ENCODE data around the gene ENPP7.

ENPP7 gene

GRCh38 chr17:79690988-79691836 is 39.5 kb upstream of the ENPP7 start:
- Histone ChIP-seq H2BK12ac (ENCODE audit: low read length) (no peak overlapping the region), H3K27me3 (ENCODE audit: control insufficient read depth in 3 of 3, insufficient read depth in 3 of 3, low read depth in 1 of 3, low read length in 3 of 3) (peaks cover 0 to 32% (median 0%) of the 10 kb centered on the region in 3 experiments), H4K8ac (ENCODE audit: low read depth, low read length) (no peak overlapping the region), H2AFZ (ENCODE audit: low read length) (no peak overlapping the region), H3K9me3 (replicated peaks in 1 of 2; ENCODE audit: control insufficient read depth in 2 of 2, insufficient read depth in 1 of 2, low read depth in 1 of 2, low read length in 2 of 2) (peaks cover 0 to 3% of the 10 kb centered on the region in 2 donors), H3K27ac (replicated peaks; ENCODE audit: low read length) (no peak overlapping the region), H2BK120ac (ENCODE audit: low read depth, low read length) (no peak overlapping the region), H2BK5ac (ENCODE audit: low read length) (no peak overlapping the region), H3K4me1 (ENCODE audit: control insufficient read depth in 2 of 2, insufficient read depth in 1 of 2, low read depth in 1 of 2, low read length in 2 of 2) (peaks cover 0 to 6% of the 10 kb centered on the region in 2 donors), H3K36me3 (replicated peaks in 1 of 2; ENCODE audit: control insufficient read depth in 2 of 2, insufficient read depth in 2 of 2, low read length in 2 of 2) (no peaks in the 10 kb centered on the region), H3K18ac (ENCODE audit: low read length) (peak overlapping the region; percentile 15), H4K91ac (ENCODE audit: low read depth, low read length, poor library complexity) (peak overlapping the region; percentile 46), H3K14ac (ENCODE audit: low read length) (peak overlapping the region; percentile 78), H3K79me1 (ENCODE audit: low read depth, low read length) (no peaks in the 10 kb centered on the region), H2BK15ac (ENCODE audit: low read length) (no peak overlapping the region), H2AK5ac (ENCODE audit: low read depth, low read length) (peak overlapping the region; percentile 48), H3K23ac (ENCODE audit: low read depth, low read length, poor library complexity) (peak overlapping the region; percentile 94), H3K4ac (ENCODE audit: low read length) (peak overlapping the region; percentile 91), H3K4me3 (ENCODE audit: low read length in 2 of 2) (no peak overlapping the region), H3K4me2 (ENCODE audit: insufficient read depth, low read length, poor library complexity, severe bottlenecking) (no peak overlapping the region), H3K9ac (ENCODE audit: low read depth, low read length, poor library complexity) (peak overlapping the region; percentile 82)
- no CpG with 5 or more reads among the region's 21 CpGs for WGBS, 2 donors (ENCODE audit: extremely low coverage in 2 of 2, insufficient read length in 2 of 2, insufficient replicate concordance in 1 of 2)
- no peak for DNase-seq (ENCODE audit: low spot score)

- Histone ChIP-seq H2BK120ac (ENCODE audit: low read depth, low read length) (no peak overlapping the region), H2BK5ac (ENCODE audit: low read length) (no peak overlapping the region), H3K18ac (ENCODE audit: low read length) (no peak overlapping the region), H2AFZ (ENCODE audit: low read length) (no peak overlapping the region), H3K4me2 (ENCODE audit: insufficient read depth, low read length, poor library complexity, severe bottlenecking) (no peak overlapping the region), H3K4me3 (ENCODE audit: low read length in 2 of 2) (no peak overlapping the region), H3K14ac (ENCODE audit: low read length) (no peak overlapping the region), H2BK15ac (ENCODE audit: low read length) (no peak overlapping the region), H3K4me1 (ENCODE audit: control insufficient read depth in 2 of 2, insufficient read depth in 1 of 2, low read depth in 1 of 2, low read length in 2 of 2) (peaks cover 0 to 6% of the 10 kb centered on the region in 2 donors), H3K79me1 (ENCODE audit: low read depth, low read length) (no peaks in the 10 kb centered on the region), H3K23ac (ENCODE audit: low read depth, low read length, poor library complexity) (no peak overlapping the region), H4K91ac (ENCODE audit: low read depth, low read length, poor library complexity) (no peak overlapping the region), H3K4ac (ENCODE audit: low read length) (no peak overlapping the region), H3K36me3 (replicated peaks in 1 of 2; ENCODE audit: control insufficient read depth in 2 of 2, insufficient read depth in 2 of 2, low read length in 2 of 2) (no peaks in the 10 kb centered on the region), H3K9me3 (replicated peaks in 1 of 2; ENCODE audit: control insufficient read depth in 2 of 2, insufficient read depth in 1 of 2, low read depth in 1 of 2, low read length in 2 of 2) (peaks cover 0 to 3% of the 10 kb centered on the region in 2 donors), H2AK5ac (ENCODE audit: low read depth, low read length) (no peak overlapping the region), H3K27ac (replicated peaks; ENCODE audit: low read length) (no peak overlapping the region), H4K8ac (ENCODE audit: low read depth, low read length) (no peak overlapping the region), H3K9ac (ENCODE audit: low read depth, low read length, poor library complexity) (no peak overlapping the region), H3K27me3 (ENCODE audit: control insufficient read depth in 3 of 3, insufficient read depth in 3 of 3, low read depth in 1 of 3, low read length in 3 of 3) (peaks cover 0 to 39% (median 0%) of the 10 kb centered on the region in 3 experiments), H2BK12ac (ENCODE audit: low read length) (no peak overlapping the region)
- no CpG with 5 or more reads among the region's 9 CpGs for WGBS, 2 donors (ENCODE audit: extremely low coverage in 2 of 2, insufficient read length in 2 of 2, insufficient replicate concordance in 1 of 2)
- no peak for DNase-seq (ENCODE audit: low spot score)
Measured at GRCh38 chr17:79691931-79692330, 38.8 kb upstream of the ENPP7 start.

- WGBS, 2 donors (ENCODE audit: extremely low coverage in 2 of 2, insufficient read length in 2 of 2, insufficient replicate concordance in 1 of 2) = no CpG with 5 or more reads among the region's 9 CpGs
- peak overlapping the region; percentile 23 for H2BK12ac ChIP-seq (ENCODE audit: low read length)
Measured at GRCh38 chr17:79693419-79693818, 37.3 kb upstream of the ENPP7 start.

GRCh38 chr17:79695293-79695790 is 35.4 kb upstream of the ENPP7 start:
- Histone ChIP-seq H3K79me1 (ENCODE audit: low read depth, low read length) (no peaks in the 10 kb centered on the region), H2AK5ac (ENCODE audit: low read depth, low read length) (peak overlapping the region; percentile 4), H3K4me2 (ENCODE audit: insufficient read depth, low read length, poor library complexity, severe bottlenecking) (no peak overlapping the region), H3K4me3 (ENCODE audit: low read length in 2 of 2) (no peak overlapping the region), H2BK5ac (ENCODE audit: low read length) (no peak overlapping the region), H3K36me3 (replicated peaks in 1 of 2; ENCODE audit: control insufficient read depth in 2 of 2, insufficient read depth in 2 of 2, low read length in 2 of 2) (no peaks in the 10 kb centered on the region), H3K9ac (ENCODE audit: low read depth, low read length, poor library complexity) (no peak overlapping the region), H3K27ac (replicated peaks; ENCODE audit: low read length) (no peak overlapping the region), H3K4ac (ENCODE audit: low read length) (no peak overlapping the region), H3K14ac (ENCODE audit: low read length) (peak overlapping the region; percentile 57), H3K23ac (ENCODE audit: low read depth, low read length, poor library complexity) (peak overlapping the region; percentile 61), H4K91ac (ENCODE audit: low read depth, low read length, poor library complexity) (no peak overlapping the region), H3K27me3 (ENCODE audit: control insufficient read depth in 3 of 3, insufficient read depth in 3 of 3, low read depth in 1 of 3, low read length in 3 of 3) (peaks cover 0 to 52% (median 0%) of the 10 kb centered on the region in 3 experiments), H3K18ac (ENCODE audit: low read length) (peak overlapping the region; percentile 72), H3K9me3 (replicated peaks in 1 of 2; ENCODE audit: control insufficient read depth in 2 of 2, insufficient read depth in 1 of 2, low read depth in 1 of 2, low read length in 2 of 2) (peaks cover 0 to 3% of the 10 kb centered on the region in 2 donors), H4K8ac (ENCODE audit: low read depth, low read length) (no peak overlapping the region), H2BK120ac (ENCODE audit: low read depth, low read length) (no peak overlapping the region), H2BK15ac (ENCODE audit: low read length) (no peak overlapping the region), H3K4me1 (ENCODE audit: control insufficient read depth in 2 of 2, insufficient read depth in 1 of 2, low read depth in 1 of 2, low read length in 2 of 2) (peaks cover 0 to 6% of the 10 kb centered on the region in 2 donors), H2AFZ (ENCODE audit: low read length) (no peak overlapping the region), H2BK12ac (ENCODE audit: low read length) (no peak overlapping the region)
- no peak for DNase-seq (ENCODE audit: low spot score)
- no CpG with 5 or more reads among the region's 14 CpGs for WGBS, 2 donors (ENCODE audit: extremely low coverage in 2 of 2, insufficient read length in 2 of 2, insufficient replicate concordance in 1 of 2)

More at GRCh38 chr17:79693419-79693818, 37.3 kb upstream of the ENPP7 start:
- H4K8ac ChIP-seq (ENCODE audit: low read depth, low read length) = no peak overlapping the region
- H3K14ac ChIP-seq (ENCODE audit: low read length) = no peak overlapping the region
- no peak overlapping the region for H2BK120ac ChIP-seq (ENCODE audit: low read depth, low read length)
- peaks cover 0 to 6% of the 10 kb centered on the region in 2 donors for H3K4me1 ChIP-seq (ENCODE audit: control insufficient read depth in 2 of 2, insufficient read depth in 1 of 2, low read depth in 1 of 2, low read length in 2 of 2)
- peaks cover 0 to 3% of the 10 kb centered on the region in 2 donors for H3K9me3 ChIP-seq (replicated peaks in 1 of 2; ENCODE audit: control insufficient read depth in 2 of 2, insufficient read depth in 1 of 2, low read depth in 1 of 2, low read length in 2 of 2)
- H3K9ac ChIP-seq (ENCODE audit: low read depth, low read length, poor library complexity) = no peak overlapping the region
- no peaks in the 10 kb centered on the region for H3K79me1 ChIP-seq (ENCODE audit: low read depth, low read length)
- peaks cover 0 to 50% (median 0%) of the 10 kb centered on the region in 3 experiments for H3K27me3 ChIP-seq (ENCODE audit: control insufficient read depth in 3 of 3, insufficient read depth in 3 of 3, low read depth in 1 of 3, low read length in 3 of 3)
- no peak for DNase-seq (ENCODE audit: low spot score)
- H2BK5ac ChIP-seq (ENCODE audit: low read length) = no peak overlapping the region
- no peak overlapping the region for H3K4ac ChIP-seq (ENCODE audit: low read length)
- no peak overlapping the region for H2BK15ac ChIP-seq (ENCODE audit: low read length)
- no peak overlapping the region for H2AK5ac ChIP-seq (ENCODE audit: low read depth, low read length)
- no peak overlapping the region for H3K23ac ChIP-seq (ENCODE audit: low read depth, low read length, poor library complexity)
- H3K18ac ChIP-seq (ENCODE audit: low read length) = no peak overlapping the region
- no peaks in the 10 kb centered on the region for H3K36me3 ChIP-seq (replicated peaks in 1 of 2; ENCODE audit: control insufficient read depth in 2 of 2, insufficient read depth in 2 of 2, low read length in 2 of 2)
- no peak overlapping the region for H2AFZ ChIP-seq (ENCODE audit: low read length)
- H4K91ac ChIP-seq (ENCODE audit: low read depth, low read length, poor library complexity) = no peak overlapping the region
- H3K4me3 ChIP-seq (ENCODE audit: low read length in 2 of 2) = no peak overlapping the region
- no peak overlapping the region for H3K4me2 ChIP-seq (ENCODE audit: insufficient read depth, low read length, poor library complexity, severe bottlenecking)
- H3K27ac ChIP-seq (replicated peaks; ENCODE audit: low read length) = no peak overlapping the region
